ENCODE measurements around the gene RFTN2. TPM values are rescaled to one million over a fixed set of nuclear protein-coding genes. Genes with fewer than 3 reads are reported as not detected.

The RFTN2 gene
- total and polyA plus RNA-seq, 2 experiments from 2014 or later: 0.42 to 2.1 TPM

GRCh38 chr2:197711578-197711977, 36.2 kb upstream of the RFTN2 start (continued):
- TF ChIP-seq CTCF (conservative IDR thresholded peaks at IDR 0.05; ENCODE audit: low read depth in 2 of 2): no peak
- TF ChIP-seq CREB1 (CRISPR knock-in tag; IDR thresholded peaks at IDR 0.05; ENCODE audit: low read depth): no peak
- no peak for TF ChIP-seq NANOG (IDR thresholded peaks at IDR 0.05; ENCODE audit: borderline replicate concordance)
- no peak for TF ChIP-seq ZNF114 (CRISPR knock-in tag; IDR thresholded peaks at IDR 0.05)
- TF ChIP-seq EZH2phosphoT487 (IDR thresholded peaks at IDR 0.05; ENCODE audit: unreplicated experiment): no peak
- no peak for TF ChIP-seq ZNF331 (CRISPR knock-in tag; IDR thresholded peaks at IDR 0.05; ENCODE audit: low read depth)

GRCh38 chr2:197710424-197711042, 35.1 kb upstream of the RFTN2 start:
- Histone ChIP-seq H4K20me1 (replicated peaks; ENCODE audit: insufficient read depth) (peaks cover 33% of the 10 kb centered on the region), H3F3A (replicated peaks; ENCODE audit: low read depth) (no peaks in the 10 kb centered on the region), H3K27ac (ENCODE audit: low read depth) (no peak overlapping the region), H3K27me3 (ENCODE audit: insufficient read depth) (no peaks in the 10 kb centered on the region), H3K4me1 (ENCODE audit: insufficient read depth) (peaks cover 14% of the 10 kb centered on the region), H3K9me2 (ENCODE audit: insufficient read depth) (no peaks in the 10 kb centered on the region), H3K4me2 (no peak overlapping the region), H3K36me3 (ENCODE audit: insufficient read depth) (peaks cover 10% of the 10 kb centered on the region; the same call in 1 of the 2 replicates), H3K79me2 (replicated peaks; ENCODE audit: insufficient read depth) (peaks cover 85% of the 10 kb centered on the region), H2AFZ (no peak overlapping the region), H3K4me3 (no peak overlapping the region)
- TF ChIP-seq REST (IDR thresholded peaks at IDR 0.05; ENCODE audit: unreplicated experiment) (no peak), JUNB (IDR thresholded peaks at IDR 0.05; ENCODE audit: unreplicated experiment) (no peak), EZH2phosphoT487 (IDR thresholded peaks at IDR 0.05; ENCODE audit: unreplicated experiment) (no peak), EZH2 (IDR thresholded peaks at IDR 0.05; ENCODE audit: low read depth, unreplicated experiment) (no peak), CREB1 (CRISPR knock-in tag; IDR thresholded peaks at IDR 0.05; ENCODE audit: low read depth) (no peak), ZNF462 (CRISPR knock-in tag; IDR thresholded peaks at IDR 0.05) (no peak), POLR2AphosphoS5 (IDR thresholded peaks at IDR 0.05; ENCODE audit: low read depth) (no peak)
- Mint-ChIP-seq H3K9me3 (no peaks in the 10 kb centered on the region), H3K4me3 (no peak overlapping the region), H3K27me3 (ENCODE audit: insufficient read depth, low read depth, poor library complexity) (peaks cover 7% of the 10 kb centered on the region), H3K36me3 (ENCODE audit: low read depth) (peaks cover 48% of the 10 kb centered on the region), H3K27ac (no peak overlapping the region), H3K4me1 (peaks cover 24% of the 10 kb centered on the region)
- ATAC-seq: no peak
- DNase-seq (ENCODE audit: low spot score): no peak

Data from GM23338 (cell line).